LHCN-M2 (cell line): ENCODE measurements around the gene BTAF1. TPM values are rescaled to one million over a fixed set of nuclear protein-coding genes. Genes with fewer than 3 reads are reported as not detected.
"Not testable (repeated sequence)": the region's sequence is repeated elsewhere in the genome, so short reads cannot be mapped to it uniquely, and the experiment has no call there.

ENCODE experiments used
- DNase-seq: peaks from one replicate; pipeline ENCODE4 v3.0.0-alpha.2; 2012; ENCODE audit warnings: low read depth
- polyA plus RNA-seq: library from polyadenylated mRNA; unstranded; fragments of >200 nt; gene quantifications from one replicate; pipeline ENCODE4 v1.2.1, GENCODE V29; 2012; ENCODE audit warnings: missing spikeins
- total RNA-seq: library from RNA; depleted of rRNA; stranded (reverse); fragments of >200 nt; gene quantifications from 2 replicates; pipeline ENCODE4 v1.2.3, GENCODE V29; 2014; rRNA removed

BTAF1 gene
- 28.7 TPM in 2 replicates for total RNA-seq
- 4.7 TPM for polyA plus RNA-seq

DNA sequence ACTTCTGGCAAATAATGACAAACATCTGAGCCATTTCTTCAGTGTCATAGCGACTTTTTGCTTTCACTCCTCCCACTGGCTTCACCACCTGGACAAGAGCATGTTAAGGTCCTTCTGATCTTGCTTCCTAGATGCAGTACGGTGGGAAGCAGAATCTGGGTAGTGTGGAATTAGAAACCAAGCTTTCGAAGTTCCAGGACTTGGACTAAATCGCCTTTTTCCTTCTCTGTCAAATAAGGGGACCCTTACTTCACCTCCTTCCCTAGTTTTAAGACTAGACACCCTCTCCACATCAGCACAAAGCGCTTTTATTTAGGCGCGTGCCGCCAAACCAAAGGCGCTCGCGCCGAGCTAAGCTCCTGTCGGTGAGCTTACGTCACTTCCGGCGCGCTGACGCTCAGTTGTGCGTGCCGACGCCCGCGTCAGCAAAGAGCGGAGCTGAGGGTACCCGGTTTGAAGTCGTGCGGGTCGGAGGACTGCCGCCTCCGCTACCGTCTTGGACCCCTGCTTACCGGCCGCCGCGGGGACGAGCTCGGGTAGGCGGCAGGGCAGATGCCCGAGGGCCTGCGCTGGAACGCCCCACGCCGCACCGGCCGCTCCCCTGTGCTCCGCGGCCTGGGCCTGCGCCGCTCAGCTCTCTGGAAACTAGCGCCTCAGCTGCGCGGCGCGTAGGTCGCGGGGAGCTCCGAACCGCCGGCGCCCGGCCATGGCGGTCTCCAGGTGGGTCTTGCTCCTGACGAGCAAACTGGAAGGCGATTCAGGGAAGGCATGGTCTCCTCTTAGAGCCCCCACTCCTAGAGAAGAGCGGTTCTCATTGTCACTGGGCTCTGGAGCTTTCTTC, at the start of gene BTAF1:
Gene BTAF1, plus strand, starts transcription at position 400 of the 841 bp plus-strand sequence. Its CDS starts 307 bp downstream, at position 707.
- DNase-seq, result peak; percentile 88

DNA sequence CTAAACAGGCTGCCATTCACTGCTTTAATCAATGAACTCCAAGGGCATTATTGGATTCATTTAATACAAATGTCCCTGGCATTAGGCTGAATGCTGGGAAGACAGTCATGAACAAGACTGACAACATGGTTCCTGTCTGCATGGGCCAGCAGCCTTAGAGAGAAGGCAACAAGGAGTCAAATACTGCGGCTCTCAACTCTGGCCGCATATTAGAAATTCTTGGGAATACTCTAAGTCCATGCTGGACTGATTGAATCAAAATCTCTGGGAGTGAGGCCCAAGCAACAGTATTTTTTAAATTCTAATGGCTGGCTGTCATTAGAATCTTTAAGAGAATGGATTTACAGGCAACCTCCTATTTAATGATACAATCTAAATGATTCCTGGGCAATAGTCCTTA, 48.4 kb upstream of the BTAF1 start:
- no peak for DNase-seq

DNA sequence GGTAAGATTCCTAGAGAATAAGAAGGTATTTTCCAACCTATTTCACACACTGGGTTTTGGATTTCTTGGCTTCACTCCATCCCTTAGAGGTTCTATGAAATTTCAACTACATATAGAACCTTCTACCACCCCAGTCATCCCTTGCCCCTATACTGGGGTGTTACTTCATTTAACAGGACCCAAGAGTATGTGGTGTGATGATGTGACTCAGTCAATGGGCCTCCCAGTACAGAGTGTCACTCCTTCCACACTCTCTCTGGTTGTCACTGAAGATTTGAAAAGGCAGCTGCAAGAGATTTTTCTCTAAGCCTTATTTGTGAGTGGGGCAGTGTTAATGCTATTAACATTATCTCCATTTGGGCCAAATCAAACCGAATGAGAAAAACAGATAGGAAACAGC, 47.8 kb upstream of the BTAF1 start:
- peak; percentile 61 for DNase-seq

DNA sequence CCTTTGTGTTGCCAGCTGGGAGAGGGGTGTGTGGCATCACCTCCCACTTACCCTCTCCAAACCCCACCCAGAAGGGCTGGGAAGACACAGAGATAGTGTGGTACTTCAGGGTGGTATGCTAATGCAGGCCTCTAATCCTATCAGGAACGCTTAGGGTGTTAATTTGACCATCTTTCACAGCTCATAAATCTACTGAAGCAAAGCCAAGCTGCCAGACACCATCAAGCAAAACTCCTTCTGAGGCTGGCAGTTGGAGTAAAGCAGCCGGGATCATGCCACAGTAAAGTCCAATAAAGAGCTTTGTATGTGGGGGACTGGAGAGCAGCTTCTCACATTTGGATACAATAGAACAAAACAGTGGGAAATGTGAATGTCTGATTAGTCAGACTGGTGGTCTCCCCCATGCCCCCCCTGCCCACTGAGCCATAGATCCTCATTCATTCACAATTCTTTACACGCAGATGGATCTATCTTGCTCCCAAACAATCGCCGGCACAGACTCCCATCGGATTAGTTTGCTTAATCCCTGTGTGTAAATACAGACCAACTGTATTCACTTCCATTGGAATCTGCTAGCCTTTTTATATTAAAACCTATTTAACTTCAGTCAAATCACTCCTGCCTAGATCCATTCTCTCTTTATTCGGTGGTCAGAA, 43.9 kb upstream of the BTAF1 start:
- DNase-seq, result no peak

DNA sequence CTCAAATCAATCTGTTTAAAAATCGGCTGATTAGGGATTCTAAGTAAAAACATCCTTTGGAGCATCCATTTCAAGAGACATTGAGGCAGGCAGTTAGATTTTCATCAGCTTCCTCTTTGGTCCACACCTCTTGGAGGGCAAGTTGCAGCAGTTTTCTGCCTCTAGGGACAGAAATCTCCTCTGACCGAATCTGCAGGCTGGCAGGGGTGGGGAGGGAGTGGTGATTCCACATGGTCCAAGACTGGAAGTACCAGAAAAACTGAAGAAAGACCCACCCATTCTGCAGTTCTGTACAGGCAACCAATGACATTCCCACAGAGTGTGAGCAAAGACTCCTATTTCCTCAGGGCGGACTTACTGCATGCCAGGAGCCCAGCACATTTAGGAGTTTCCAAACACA, 43.3 kb upstream of the BTAF1 start:
- DNase-seq, result no peak

DNA sequence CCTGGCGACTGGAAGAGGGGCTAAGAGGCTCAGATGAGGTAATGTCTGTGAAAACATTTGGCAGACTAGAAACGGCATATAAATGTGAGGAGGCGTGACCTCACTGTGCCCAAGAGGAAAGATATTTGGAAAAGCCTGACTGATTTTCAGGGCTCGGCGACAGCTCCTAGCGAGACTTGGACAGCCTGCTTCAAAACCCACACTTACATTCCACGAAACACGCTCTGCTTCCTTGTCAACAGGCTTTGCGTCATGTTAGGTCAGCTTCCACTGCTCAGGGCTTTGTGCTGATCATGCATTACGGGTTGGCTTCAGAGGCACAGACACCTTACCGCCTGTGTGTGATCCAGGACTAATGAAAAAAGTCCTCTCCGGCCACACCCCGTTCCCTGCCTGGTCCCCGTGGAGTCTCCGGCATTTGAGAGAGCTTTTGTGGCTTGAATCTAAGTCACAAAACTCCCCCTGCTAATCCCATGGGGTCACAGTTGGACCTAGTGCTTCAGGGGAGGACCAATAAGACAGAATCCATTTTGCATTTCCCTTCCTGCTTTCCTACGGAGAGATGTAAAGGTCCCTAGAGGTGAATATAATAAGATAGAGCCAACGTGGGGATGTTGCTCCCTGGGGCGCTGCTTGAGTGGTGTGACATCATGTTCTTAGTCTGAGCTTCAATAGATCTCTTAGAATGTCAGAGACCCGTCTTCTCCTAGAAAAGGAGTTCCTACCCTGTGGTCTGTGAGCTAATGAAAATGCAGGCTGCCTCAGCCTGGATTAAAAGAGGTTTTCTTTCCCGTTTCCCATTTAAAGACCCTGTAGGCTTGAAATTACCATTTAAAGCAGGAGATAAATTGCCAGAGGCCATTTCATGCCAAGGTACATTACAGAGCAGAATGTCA, 39.8 kb upstream of the BTAF1 start:
- peak; percentile 33 for DNase-seq

DNA sequence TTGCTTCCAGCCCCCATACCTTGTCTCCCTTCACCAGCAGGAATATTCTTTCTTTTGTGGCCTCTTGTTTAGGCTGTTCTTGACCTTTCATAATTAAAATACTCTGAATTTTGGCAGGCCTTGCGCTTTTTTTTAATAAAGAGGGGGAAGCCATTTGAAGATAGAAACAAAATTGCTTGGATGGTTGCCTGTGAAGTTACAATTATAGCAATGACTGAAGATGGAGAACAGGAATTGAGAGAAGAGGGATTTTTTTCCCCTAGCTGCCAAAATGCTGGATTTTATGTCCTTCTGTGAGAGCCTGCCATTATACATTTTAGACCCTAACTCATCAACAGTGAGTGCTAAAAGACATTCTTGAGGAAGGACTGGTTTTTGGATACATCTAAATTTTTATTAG, 39.0 kb upstream of the BTAF1 start:
- no peak for DNase-seq

DNA sequence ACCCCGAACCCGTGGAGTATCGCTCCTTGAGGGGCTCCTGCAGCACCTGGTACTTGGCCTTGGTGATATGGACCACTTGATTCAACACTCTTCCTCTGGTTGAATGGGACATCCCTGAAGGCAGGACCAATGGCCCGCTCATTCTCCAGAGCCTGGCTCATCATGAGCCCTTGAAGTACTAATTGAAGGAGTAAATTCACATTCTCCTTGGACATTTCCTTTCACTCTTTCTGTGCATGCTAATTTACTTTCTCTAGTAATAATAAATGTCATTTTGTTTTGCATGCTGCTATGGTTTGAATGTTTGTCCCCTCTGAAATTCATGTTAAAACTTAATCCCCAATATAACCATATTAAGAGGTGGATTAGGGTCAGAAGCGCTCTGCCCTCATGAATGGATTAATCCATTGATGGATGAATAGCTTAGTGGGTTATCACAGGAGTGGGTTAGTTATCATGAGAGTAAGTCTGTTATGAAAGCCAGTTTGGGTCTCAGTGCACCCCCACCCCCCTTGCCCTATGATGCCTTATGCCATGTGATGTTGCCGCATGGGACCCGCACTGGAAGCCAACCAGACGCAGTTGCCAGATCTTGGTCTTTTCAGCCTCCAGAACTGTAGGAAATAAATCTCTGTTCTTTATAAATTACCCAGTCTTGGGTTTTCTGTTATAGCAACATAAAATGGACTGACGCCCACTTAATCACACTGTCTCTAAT, 38.0 kb upstream of the BTAF1 start:
- DNase-seq, result no peak

DNA sequence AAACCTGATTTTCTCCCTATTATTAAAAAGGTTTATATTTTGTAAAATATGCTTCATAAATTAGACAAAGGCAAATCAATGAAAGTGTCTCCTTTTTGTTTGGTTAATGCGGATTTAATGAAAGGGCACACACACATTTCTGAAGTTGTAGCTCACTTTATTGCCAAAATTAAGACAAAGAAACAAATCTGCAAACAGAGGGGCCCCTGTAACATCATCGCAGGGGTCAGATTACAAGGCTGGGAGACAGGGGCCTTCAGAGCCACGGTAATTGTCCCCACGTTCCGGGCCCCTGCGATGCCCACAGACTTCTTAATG, 36.7 kb upstream of the BTAF1 start:
- DNase-seq, result no peak

DNA sequence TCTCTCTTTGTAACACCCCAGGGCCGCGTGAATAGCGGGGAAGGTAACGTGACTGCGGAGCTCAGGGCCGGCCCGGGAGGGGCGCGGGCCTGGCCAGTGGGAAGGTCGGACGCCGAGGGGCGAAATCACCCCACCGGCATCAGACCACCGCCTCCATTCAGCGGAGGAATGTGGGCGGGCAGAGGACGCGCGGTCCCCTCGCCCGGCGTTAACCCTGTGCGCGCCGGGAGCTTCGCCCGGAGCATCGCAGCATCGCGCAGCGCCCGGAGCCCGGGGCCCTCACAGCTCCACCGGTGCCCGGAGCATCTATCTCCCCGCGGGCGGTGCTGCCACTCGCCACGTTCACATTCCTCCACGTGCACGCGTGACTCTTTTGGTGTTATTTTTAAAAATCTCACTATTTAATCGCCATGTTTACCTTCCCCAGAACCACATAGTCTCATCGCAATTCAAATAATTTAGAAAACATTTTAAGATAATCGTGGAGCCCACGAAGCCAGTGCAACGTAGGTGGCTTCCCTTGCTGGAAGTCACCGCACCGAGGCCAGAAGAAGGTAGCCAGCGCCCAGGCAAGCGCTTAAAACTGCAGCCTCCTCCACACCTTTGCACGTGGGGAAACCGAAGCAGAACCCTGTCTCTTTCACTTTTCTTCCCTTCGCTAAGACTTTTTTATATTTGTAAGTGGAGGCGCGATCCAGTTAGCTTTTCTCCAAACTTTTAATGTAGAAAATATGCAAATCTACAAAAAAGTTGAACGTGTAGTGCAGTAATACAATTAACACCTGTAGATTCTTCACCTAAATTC, 36.1 kb upstream of the BTAF1 start:
- no peak for DNase-seq

DNA sequence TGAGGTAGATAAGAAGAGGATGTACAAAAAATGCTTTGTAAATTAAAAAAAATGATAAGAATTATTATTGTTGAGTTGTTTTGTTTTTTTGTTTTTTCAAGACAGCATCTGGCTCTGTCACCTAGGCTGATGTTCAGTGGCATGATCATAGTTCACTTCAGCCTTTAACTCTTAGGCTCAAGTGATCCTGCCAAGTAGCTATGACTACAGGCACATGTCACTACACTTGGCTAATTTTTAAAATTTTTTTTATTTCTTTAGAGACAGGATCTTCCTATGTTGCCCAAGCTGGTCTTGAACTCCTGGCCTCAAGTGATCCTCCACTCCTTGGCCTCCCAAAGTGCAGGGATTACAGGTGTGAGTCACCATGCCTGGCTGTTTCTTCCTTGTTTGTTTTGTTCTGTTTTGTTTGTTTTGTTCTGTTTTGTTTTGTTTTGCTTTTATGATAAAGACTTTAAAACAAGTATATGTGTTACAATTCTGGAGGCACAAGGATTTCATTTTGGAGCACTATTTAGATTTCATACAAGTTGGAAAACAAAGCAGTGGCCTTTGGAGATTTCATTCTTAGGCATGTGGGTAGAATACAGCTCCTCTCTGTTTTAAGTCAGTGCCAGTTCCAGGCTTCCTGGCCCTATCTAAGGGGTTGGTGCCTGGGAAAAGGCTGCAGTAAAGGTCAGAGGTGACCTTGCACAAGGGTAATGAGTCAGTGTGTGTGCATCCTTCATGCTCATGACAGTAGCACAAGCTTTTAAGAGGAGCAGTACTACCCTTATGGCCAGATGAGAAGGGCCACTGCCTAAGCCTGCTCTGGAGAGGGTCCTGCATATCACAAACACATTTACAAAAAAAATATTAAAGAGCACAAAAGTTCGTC, 32.2 kb upstream of the BTAF1 start:
- peak; percentile 90 for DNase-seq

DNA sequence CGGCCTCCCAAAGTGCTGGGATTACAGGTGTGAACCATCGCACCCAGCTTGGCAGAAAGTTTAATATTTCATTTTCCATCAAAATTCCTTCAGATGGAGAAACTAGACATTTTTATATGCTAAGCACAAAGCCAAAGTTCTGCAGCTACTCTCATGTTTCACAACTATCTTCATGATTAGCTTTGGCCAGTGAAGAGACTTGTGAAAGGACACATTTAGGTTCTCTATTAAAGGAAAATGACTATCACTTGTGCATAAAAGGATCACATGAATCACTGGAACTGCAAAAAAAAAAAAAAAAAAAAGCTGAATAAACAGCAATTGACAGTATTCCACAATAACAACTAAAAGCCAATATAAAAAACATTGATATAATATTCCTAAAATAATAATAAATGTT, 30.5 kb upstream of the BTAF1 start:
- no peak for DNase-seq

DNA sequence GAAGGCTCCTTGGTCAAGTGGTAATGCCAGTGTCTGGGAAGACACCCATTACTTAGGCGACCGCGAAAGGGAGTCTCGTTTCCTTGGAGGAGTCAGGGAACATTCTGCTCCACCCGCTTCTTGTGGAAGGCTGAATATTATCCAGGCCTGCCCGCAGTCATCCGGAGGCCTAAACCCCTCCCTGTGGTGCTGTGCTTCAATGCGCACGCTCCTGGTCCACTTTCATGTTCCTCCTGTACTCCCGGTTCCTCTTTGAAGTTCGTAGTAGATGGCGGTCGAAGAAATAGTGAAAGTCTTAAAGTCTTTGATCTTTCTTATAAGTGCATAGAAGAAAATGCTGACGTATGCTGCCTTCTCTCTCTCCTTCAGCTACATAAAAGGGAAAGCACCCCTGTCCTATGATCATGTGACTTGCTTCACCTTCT, 29.3 kb upstream of the BTAF1 start:
- DNase-seq, result not testable (repeated sequence)

DNA sequence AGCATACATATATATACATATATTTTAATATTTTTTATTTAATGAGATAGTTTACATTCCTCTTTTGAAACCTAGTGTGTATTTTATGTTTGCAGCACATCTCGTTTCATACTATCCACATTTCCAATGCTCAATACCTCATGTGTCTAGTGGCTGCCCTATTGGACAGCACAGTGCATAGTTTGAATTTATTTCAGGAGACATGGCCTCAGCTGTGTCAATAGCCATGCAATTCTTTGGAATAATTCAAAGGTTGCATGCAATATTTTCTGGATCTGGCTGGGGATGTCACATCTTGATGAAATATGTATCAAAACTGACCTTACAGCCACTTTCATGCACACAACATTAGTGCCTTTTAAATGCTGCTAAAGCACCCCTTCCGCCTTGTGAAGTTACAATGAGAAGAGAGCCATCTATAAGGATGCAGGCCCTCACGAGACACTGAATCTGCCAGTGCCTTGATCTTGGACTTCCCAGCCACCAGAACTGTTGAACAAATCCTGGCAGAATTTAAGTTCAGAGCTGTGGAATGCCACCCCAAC, 27.3 kb upstream of the BTAF1 start:
- DNase-seq, result no peak

DNA sequence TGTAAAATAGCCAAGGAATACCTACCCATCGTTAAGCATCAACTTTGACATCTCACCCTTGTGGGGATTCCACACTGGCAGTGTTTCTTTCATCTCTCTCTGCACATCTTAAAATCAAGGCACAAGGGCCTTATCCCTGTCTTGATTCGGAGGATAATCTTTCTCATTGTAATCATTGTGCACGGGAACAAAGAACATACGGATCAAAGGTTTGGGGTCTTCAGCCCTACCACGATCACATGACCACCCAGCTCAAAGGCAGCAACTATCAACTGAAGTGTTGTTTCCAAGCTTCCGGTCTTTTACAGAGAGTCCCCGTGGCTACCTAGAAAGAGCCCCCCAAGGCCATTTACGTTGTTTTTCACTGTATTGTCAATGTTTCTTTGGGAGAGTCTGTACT, 26.1 kb upstream of the BTAF1 start:
- no peak for DNase-seq

DNA sequence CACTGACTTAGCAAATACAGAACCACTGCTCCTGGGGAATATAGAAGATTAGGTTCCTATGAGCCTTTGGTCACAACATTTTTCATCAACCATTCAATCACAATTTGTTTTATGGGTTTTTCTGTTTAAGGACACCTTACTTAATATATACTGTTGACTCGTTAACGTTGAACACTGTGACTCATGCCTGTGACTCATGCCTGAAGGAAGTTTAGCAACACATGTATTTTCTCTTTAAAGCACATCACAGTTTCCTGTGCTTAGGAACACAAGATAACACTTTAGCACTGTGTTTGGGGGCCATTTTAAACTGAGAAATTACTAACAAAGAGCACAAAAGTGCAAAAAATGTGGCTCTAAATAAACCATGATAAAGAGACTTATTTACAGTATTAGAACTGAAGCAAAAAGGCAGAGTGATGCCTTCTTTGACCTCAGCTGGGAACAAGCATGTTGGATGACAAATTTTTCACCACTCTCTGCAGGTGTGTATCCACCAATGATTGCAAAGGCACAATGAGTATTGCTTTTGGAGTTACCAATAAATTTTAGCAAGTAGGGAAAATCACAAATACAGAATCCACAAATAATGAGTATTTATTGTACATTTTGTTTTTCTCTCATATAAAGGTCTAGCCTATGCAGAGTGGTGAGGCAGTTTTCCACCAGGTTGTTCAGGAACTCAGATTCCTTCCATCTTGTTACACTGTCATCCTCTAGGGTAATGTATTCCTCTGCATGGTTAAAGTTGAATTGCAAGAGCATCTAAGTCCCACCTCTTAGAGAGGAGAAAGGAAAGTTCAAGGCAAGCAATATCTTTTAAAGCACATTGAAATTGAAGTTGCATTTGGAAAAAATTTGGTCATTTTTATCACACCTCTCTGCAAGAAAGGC, 21.5 kb upstream of the BTAF1 start:
- DNase-seq, result peak; percentile 93

DNA sequence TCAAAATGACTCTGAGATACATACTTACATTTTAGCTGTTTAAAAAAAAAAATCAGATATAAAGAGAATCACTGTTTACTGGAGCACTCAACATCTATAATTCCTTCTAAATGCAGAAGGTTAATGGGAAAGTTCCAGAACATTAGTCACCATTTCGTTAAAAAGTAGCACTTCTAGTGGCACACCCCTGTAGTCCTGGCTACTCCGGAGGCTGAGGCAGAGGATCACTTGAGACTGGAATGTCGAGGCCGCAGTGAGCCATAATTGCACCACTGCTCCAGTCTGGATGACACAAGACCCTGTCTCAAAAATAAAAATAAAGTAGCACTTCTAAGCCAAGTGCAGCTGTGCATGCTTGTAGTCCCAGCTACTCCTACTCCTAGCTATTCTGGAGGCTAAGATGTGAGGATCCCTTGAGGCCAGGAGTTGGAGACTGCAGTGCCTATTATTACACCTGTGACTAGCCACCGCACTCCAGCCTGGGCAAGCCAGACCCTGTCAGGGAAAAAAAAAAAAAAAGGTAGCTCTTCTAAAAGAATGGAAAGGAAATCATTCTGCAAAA, 16.5 kb upstream of the BTAF1 start:
- DNase-seq, result no peak

DNA sequence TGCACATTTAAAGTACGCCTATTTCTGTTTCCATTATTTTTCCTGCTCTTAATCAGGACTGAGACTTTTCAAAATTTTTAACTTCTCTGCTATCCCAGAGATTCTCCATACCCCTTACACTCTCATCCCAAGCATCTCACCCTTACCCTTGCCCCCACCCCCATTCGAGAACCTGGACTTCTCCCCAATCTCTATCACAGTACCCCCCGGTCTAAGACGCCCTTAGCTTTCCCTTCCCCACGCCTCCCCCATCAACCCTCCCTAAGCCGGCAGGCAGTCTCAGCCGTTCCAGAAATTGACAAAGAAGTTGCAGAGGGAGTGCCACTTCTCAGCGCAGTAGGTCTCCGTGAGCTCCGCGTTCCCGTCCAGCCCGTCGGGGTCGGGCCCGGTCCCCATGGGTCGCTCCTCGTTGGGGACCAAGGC, 15.6 kb upstream of the BTAF1 start:
- DNase-seq, result no peak
